ENCODE data around the gene TWIST2. TPM values are rescaled to one million over a fixed set of nuclear protein-coding genes. Genes with fewer than 3 reads are reported as not detected.

TWIST2 gene
- total RNA-seq, 1 experiment from 2014 or later = 0.22 TPM

DNA sequence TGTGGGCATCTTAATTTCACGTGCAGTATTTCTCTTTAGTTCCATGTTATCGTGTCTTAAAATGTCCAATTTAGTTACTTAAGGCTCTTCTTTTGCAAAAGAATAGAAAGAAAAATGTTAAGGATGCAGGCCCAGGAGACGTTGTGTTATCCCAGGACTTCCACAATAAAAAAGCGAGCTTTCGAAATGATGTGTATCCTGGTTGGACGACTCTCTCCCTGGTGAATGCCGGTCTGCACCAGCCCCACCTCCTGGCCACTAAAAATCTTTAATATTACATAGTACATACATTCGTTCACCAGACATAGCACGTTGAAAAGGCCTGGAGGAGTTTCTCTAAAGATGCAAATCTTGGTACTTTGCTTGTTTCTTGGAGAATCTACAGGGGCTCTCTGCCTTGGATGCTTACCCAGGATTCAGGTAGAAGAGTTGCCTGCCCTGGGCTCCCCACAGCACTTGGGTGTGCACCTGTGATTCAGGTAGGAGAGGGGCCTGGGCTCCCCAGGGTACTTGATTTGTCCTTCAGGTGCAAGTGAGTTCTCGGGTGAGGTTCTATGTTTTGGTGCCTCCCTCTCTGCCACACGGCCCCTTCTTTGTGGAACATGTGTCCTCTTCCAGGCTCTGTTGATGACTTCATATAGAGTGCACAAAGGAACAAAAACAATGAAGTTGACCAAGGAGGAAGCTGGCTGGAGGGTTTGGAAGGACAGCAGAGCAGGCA lies 26.6 kb downstream of the TWIST2 start:
- no CpG with 5 or more reads among the region's 11 CpGs for WGBS (ENCODE audit: extremely low coverage, insufficient read length, low lambda C conversion rate)
- no peak overlapping the region for H2AFZ ChIP-seq (ENCODE audit: low read length)
- no peak overlapping the region for H3K4me3 Mint-ChIP-seq
- TF ChIP-seq, protein P1, sequence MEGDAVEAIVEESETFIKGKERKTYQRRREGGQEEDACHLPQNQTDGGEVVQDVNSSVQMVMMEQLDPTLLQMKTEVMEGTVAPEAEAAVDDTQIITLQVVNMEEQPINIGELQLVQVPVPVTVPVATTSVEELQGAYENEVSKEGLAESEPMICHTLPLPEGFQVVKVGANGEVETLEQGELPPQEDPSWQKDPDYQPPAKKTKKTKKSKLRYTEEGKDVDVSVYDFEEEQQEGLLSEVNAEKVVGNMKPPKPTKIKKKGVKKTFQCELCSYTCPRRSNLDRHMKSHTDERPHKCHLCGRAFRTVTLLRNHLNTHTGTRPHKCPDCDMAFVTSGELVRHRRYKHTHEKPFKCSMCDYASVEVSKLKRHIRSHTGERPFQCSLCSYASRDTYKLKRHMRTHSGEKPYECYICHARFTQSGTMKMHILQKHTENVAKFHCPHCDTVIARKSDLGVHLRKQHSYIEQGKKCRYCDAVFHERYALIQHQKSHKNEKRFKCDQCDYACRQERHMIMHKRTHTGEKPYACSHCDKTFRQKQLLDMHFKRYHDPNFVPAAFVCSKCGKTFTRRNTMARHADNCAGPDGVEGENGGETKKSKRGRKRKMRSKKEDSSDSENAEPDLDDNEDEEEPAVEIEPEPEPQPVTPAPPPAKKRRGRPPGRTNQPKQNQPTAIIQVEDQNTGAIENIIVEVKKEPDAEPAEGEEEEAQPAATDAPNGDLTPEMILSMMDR (conservative IDR thresholded peaks at IDR 0.05) = no peak
- H3K9ac ChIP-seq (ENCODE audit: extremely low read depth, insufficient read length, low read length) = no peak overlapping the region
- H3K4me2 ChIP-seq (ENCODE audit: insufficient read depth, insufficient read length, low read length) = no peak overlapping the region
- no peak overlapping the region for H2BK20ac ChIP-seq (ENCODE audit: low read depth, low read length, poor library complexity, severe bottlenecking)
- no peak overlapping the region for H2BK5ac ChIP-seq (ENCODE audit: insufficient read length, low read length)
- no peaks in the 10 kb centered on the region for H3K79me1 ChIP-seq (ENCODE audit: insufficient read depth, low read depth, low read length, poor library complexity, severe bottlenecking)
- no peak overlapping the region for H3K4ac ChIP-seq (ENCODE audit: low read depth, low read length)
- H2AK5ac ChIP-seq (ENCODE audit: insufficient read length, low read length) = no peak overlapping the region
- H4K20me1 ChIP-seq (ENCODE audit: control insufficient read depth, insufficient read depth, insufficient read length) = no peaks in the 10 kb centered on the region
- H3K36me3 Mint-ChIP-seq (ENCODE audit: insufficient read depth in 1 of 3, low read depth in 3 of 3) = no peaks in the 10 kb centered on the region
- no peaks in the 10 kb centered on the region for H3K27me3 ChIP-seq (ENCODE audit: insufficient read depth, low read length)
- no peak overlapping the region for H3K23ac ChIP-seq (ENCODE audit: insufficient read length, low read depth, low read length)
- no peak overlapping the region for H4K8ac ChIP-seq (replicated peaks; ENCODE audit: insufficient read length, low read depth, low read length)
- H4K5ac ChIP-seq (ENCODE audit: insufficient read length, low read depth, low read length) = no peak overlapping the region
- H3K18ac ChIP-seq (ENCODE audit: insufficient read length, low read depth, low read length) = no peak overlapping the region
- H4K91ac ChIP-seq (ENCODE audit: insufficient read length, low read depth, low read length) = no peak overlapping the region
- no peak overlapping the region for H3T11ph ChIP-seq (ENCODE audit: low read length)
- no peak overlapping the region for H3K56ac ChIP-seq (ENCODE audit: insufficient read length, low read depth, low read length)
- no peak for DNase-seq
- H3K79me2 ChIP-seq (ENCODE audit: insufficient read depth, low read length) = no peaks in the 10 kb centered on the region
- no peak overlapping the region for H3K27ac Mint-ChIP-seq
- no peaks in the 10 kb centered on the region for H3K4me1 ChIP-seq (ENCODE audit: insufficient read depth, low read length)
- no peak overlapping the region for H2BK15ac ChIP-seq (ENCODE audit: low read depth, low read length)
- no peak overlapping the region for H3K27ac ChIP-seq (ENCODE audit: insufficient read length, low read depth, low read length)
- H3K14ac ChIP-seq (ENCODE audit: insufficient read depth, low read length) = no peak overlapping the region
- peaks cover 0 to 6% of the 10 kb centered on the region in 2 experiments; a peak in 2 of 5 replicates for H3K9me3 Mint-ChIP-seq
- H3K4me1 Mint-ChIP-seq = 0 out of 4 replicates have a peak, but pooled peaks cover 0 to 4% of the 10 kb centered on the region in 2 experiments
- no peak overlapping the region for H2BK12ac ChIP-seq (ENCODE audit: insufficient read length, low read depth, low read length)
- H3K23me2 ChIP-seq (ENCODE audit: insufficient read length, low read depth, low read length, poor library complexity, severe bottlenecking) = no peaks in the 10 kb centered on the region
- no peak overlapping the region for H2BK120ac ChIP-seq (ENCODE audit: low read depth, low read length, poor library complexity, severe bottlenecking)
- H3K27me3 Mint-ChIP-seq (ENCODE audit: low read depth) = peaks cover 19% of the 10 kb centered on the region
- no peaks in the 10 kb centered on the region for H3K9me3 ChIP-seq (ENCODE audit: control insufficient read depth, low read depth, low read length)

Data from H9 (cell line).